GM06990 (cell line): ENCODE results near the gene DNAJC13.

Experiments used
- DNase-seq: peaks from one replicate; pipeline ENCODE4 v3.0.0-alpha.2; 2011; ENCODE audit not compliant: insufficient read length; ENCODE audit errors: extremely low read depth
- H3K27me3 ChIP-seq: replicated peaks from 2 replicates; pipeline ENCODE4 v1.6.0; 2011; ENCODE audit warnings: low read length; ENCODE audit not compliant: control insufficient read depth, insufficient read depth
- H3K36me3 ChIP-seq: 2 replicates; pipeline ENCODE4 v1.5.1; 2011; ENCODE audit warnings: low read length; ENCODE audit not compliant: control insufficient read depth, insufficient read depth
- H3K4me3 ChIP-seq: replicated peaks from 2 replicates; pipeline ENCODE4 v1.5.1; 2011; ENCODE audit warnings: low read depth, mild to moderate bottlenecking, control low read depth, low read length
- CTCF ChIP-seq: IDR thresholded peaks from 2 replicates; pipeline ENCODE4 v1.5.1; 2011; ENCODE audit warnings: low read length, control low read depth, mild to moderate bottlenecking, inconsistent platforms; ENCODE audit not compliant: insufficient read depth, poor library complexity, severe bottlenecking

The DNAJC13 gene

GRCh38 chr3:132556508-132557159 is 139.3 kb downstream of the DNAJC13 start:
- H3K36me3 ChIP-seq, result no peaks in the 10 kb centered on the region; the same call in 1 of the 2 replicates
- no peak for DNase-seq
- no peaks in the 10 kb centered on the region for H3K27me3 ChIP-seq
- TF ChIP-seq CTCF, result no peak
- H3K4me3 ChIP-seq, result no peak overlapping the region

GRCh38 chr3:132561003-132561402 is 143.7 kb downstream of the DNAJC13 start:
- DNase-seq, result no peak
- no peak for TF ChIP-seq CTCF
- Histone ChIP-seq H3K4me3 (no peak overlapping the region), H3K27me3 (no peaks in the 10 kb centered on the region), H3K36me3 (no peaks in the 10 kb centered on the region; the same call in none of the 2 replicates)

GRCh38 chr3:132563420-132564069 is 146.2 kb downstream of the DNAJC13 start:
- no peak for TF ChIP-seq CTCF
- Histone ChIP-seq H3K27me3 (no peaks in the 10 kb centered on the region), H3K4me3 (no peak overlapping the region), H3K36me3 (no peaks in the 10 kb centered on the region; the same call in none of the 2 replicates)
- DNase-seq, result no peak

GRCh38 chr3:132564070-132564465 is 146.8 kb downstream of the DNAJC13 start:
- no peak overlapping the region for H3K4me3 ChIP-seq
- no peaks in the 10 kb centered on the region; the same call in none of the 2 replicates for H3K36me3 ChIP-seq
- no peaks in the 10 kb centered on the region for H3K27me3 ChIP-seq
- DNase-seq, result no peak
- TF ChIP-seq CTCF, result no peak

GRCh38 chr3:132568422-132568821 is 151.1 kb downstream of the DNAJC13 start:
- H3K27me3 ChIP-seq, result no peaks in the 10 kb centered on the region
- no peak for TF ChIP-seq CTCF
- no peak for DNase-seq
- no peak overlapping the region for H3K4me3 ChIP-seq
- no peaks in the 10 kb centered on the region; the same call in 1 of the 2 replicates for H3K36me3 ChIP-seq
